Measurements from ENCODE around the gene RELT. TPM values are rescaled to one million over a fixed set of nuclear protein-coding genes. Genes with fewer than 3 reads are reported as not detected.

Gene RELT
- total RNA-seq, 1 donor from 2014 or later, result 15.2 TPM

DNA sequence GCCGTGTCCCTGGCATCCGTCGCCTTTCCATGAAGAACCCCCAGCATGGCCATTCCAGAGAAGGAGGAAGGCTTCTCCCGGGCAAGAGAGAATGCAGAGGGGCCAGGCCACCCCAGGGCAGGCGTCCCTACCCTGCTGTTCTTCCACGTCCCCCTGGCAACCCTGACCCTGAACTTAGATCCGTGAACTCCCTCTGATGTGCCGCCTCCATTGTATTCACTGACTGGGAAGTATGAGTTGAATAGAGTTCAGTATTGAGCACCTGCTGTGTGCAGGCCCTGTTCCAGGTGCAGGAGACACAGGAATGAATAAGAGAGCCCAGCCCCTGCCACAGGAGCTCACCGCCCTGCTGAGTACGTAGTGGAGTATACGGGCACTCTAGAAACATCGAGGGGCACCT is 29.1 kb upstream of the RELT start:
- H3K36me3 Mint-ChIP-seq (ENCODE audit: low read depth, unreplicated experiment), result peaks cover 16% of the 10 kb centered on the region
- peaks cover 16% of the 10 kb centered on the region for H3K4me1 Mint-ChIP-seq (ENCODE audit: unreplicated experiment)
- peak overlapping the region; percentile 25 for H3K27ac Mint-ChIP-seq (ENCODE audit: unreplicated experiment)
- H3K4me3 Mint-ChIP-seq (ENCODE audit: unreplicated experiment), result peak overlapping the region; percentile 13
- DNase-seq (ENCODE audit: low spot score), result no peak
- TF ChIP-seq, protein P1, sequence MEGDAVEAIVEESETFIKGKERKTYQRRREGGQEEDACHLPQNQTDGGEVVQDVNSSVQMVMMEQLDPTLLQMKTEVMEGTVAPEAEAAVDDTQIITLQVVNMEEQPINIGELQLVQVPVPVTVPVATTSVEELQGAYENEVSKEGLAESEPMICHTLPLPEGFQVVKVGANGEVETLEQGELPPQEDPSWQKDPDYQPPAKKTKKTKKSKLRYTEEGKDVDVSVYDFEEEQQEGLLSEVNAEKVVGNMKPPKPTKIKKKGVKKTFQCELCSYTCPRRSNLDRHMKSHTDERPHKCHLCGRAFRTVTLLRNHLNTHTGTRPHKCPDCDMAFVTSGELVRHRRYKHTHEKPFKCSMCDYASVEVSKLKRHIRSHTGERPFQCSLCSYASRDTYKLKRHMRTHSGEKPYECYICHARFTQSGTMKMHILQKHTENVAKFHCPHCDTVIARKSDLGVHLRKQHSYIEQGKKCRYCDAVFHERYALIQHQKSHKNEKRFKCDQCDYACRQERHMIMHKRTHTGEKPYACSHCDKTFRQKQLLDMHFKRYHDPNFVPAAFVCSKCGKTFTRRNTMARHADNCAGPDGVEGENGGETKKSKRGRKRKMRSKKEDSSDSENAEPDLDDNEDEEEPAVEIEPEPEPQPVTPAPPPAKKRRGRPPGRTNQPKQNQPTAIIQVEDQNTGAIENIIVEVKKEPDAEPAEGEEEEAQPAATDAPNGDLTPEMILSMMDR (IDR thresholded peaks at IDR 0.05; ENCODE audit: unreplicated experiment), result no peak
- H3K9me3 Mint-ChIP-seq (ENCODE audit: unreplicated experiment), result no peaks in the 10 kb centered on the region
- H3K27me3 Mint-ChIP-seq (ENCODE audit: unreplicated experiment), result peaks cover 13% of the 10 kb centered on the region

DNA sequence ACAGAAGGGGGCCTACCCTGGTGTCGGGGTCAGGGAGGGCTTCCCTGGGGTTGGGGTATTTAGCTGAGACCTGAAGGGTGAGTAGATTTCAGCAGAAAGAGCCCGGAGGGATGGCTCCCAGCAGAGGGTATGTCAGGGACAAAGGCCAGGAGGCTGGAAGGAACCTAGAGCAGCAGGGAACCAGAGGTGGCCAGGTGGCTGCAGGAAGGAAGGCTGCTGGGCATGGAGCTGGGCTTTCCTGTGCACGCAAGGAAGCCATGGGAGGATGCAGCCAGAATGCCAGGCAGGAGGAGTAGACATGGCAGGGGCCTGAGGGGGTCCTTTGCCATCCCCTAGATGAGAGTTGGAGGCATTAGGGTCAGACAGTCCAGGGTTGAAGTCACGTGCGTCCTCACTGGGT is 27.4 kb upstream of the RELT start:
- H3K4me1 Mint-ChIP-seq (ENCODE audit: unreplicated experiment), result peaks cover 12% of the 10 kb centered on the region
- no peaks in the 10 kb centered on the region for H3K9me3 Mint-ChIP-seq (ENCODE audit: unreplicated experiment)
- no peak overlapping the region for H3K27ac Mint-ChIP-seq (ENCODE audit: unreplicated experiment)
- DNase-seq (ENCODE audit: low spot score), result no peak
- H3K27me3 Mint-ChIP-seq (ENCODE audit: unreplicated experiment), result peaks cover 9% of the 10 kb centered on the region
- TF ChIP-seq, protein P1 (IDR thresholded peaks at IDR 0.05; ENCODE audit: unreplicated experiment), result no peak
- no peak overlapping the region for H3K4me3 Mint-ChIP-seq (ENCODE audit: unreplicated experiment)
- H3K36me3 Mint-ChIP-seq (ENCODE audit: low read depth, unreplicated experiment), result peaks cover 23% of the 10 kb centered on the region

DNA sequence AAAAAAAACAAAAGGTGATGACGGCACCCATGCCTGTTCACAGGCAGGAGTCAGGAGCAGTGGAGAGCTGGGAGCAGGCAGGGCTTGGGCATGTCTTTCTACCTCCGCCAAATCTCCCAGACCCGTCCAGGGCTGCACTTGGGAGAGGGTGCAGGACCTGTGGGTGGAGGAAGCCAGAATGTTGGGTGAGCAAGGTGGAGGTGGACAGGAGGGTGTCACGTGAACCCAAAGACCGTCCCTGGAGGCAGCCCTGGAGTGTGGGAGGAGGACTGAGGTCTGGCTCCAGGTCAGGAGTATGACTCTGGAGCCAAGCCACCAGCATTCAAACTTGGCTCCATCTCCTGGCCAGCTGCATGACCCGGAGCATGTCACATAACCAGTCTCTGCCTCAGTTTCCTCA is 26.6 kb upstream of the RELT start:
- Mint-ChIP-seq H3K36me3 (ENCODE audit: low read depth, unreplicated experiment) (peaks cover 24% of the 10 kb centered on the region), H3K9me3 (ENCODE audit: unreplicated experiment) (no peaks in the 10 kb centered on the region), H3K4me3 (ENCODE audit: unreplicated experiment) (no peak overlapping the region), H3K27me3 (ENCODE audit: unreplicated experiment) (peaks cover 12% of the 10 kb centered on the region), H3K4me1 (ENCODE audit: unreplicated experiment) (peaks cover 12% of the 10 kb centered on the region), H3K27ac (ENCODE audit: unreplicated experiment) (no peak overlapping the region)
- DNase-seq (ENCODE audit: low spot score), result no peak
- TF ChIP-seq, protein P1 (IDR thresholded peaks at IDR 0.05; ENCODE audit: unreplicated experiment), result no peak

DNA sequence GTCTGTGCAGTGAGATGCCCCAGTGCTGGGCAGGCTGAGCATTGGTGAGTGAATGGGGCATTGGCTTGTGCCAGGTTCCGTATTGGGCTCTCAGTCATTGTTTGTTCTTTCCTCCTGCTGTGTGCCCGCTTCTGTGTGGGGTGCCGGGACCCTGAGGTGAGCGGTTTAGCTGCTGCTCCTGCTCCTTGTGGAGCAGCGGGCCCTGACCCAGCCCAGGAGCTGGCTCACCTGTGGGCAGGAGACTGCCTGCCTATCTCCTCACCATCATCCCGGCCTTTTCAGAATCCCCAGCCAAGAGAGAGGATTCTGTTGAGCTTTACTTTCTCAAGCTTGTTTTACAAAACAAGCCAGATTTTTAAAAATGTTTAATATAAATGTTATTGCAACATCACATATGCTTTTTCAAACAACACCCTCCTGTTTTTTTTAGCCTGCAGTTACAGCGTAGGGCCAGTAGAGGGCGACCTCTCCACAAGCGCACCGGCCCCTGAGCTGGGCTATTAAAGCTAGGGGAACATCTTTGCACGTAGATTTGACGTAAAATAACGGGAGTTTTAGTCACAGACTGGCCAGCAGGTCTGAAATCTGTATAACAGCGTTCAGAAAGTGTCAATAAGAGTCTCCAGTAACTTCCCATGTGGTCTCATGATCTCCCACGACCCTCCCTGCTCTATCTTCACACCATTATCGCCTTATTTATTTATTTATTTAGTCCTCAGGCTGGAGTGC is 25.1 kb upstream of the RELT start:
- Mint-ChIP-seq H3K4me3 (ENCODE audit: unreplicated experiment) (no peak overlapping the region), H3K27ac (ENCODE audit: unreplicated experiment) (no peak overlapping the region)
- peak; percentile 52 for DNase-seq (ENCODE audit: low spot score)

DNA sequence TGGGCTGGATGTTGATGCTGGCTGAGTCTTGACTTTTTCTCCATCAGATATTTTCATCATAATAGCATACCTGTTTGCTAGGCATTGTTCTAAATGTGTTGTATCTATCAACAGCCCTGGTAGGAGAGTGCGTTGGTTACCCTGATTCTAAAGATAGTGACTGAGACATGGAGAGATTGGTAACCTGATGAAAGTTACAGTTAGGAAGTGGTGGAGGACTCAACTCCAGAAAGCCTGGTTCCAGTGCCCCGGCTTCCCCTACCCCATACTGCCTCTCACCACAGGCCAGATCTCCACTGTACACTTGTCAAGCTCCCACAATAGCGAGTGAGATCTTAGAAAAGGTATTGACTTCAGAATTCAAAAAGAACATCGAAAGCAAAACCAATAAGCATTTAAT is 22.8 kb upstream of the RELT start:
- TF ChIP-seq, protein P1 (IDR thresholded peaks at IDR 0.05; ENCODE audit: unreplicated experiment), result no peak
- no peak for DNase-seq (ENCODE audit: low spot score)
- no peak overlapping the region for H3K4me3 Mint-ChIP-seq (ENCODE audit: unreplicated experiment)
- H3K36me3 Mint-ChIP-seq (ENCODE audit: low read depth, unreplicated experiment), result peaks cover 26% of the 10 kb centered on the region
- peaks cover under 1% of the 10 kb centered on the region for H3K4me1 Mint-ChIP-seq (ENCODE audit: unreplicated experiment)
- no peaks in the 10 kb centered on the region for H3K9me3 Mint-ChIP-seq (ENCODE audit: unreplicated experiment)
- no peak overlapping the region for H3K27ac Mint-ChIP-seq (ENCODE audit: unreplicated experiment)
- H3K27me3 Mint-ChIP-seq (ENCODE audit: unreplicated experiment), result peaks cover 3% of the 10 kb centered on the region

More for the DNA sequence above, 25.1 kb upstream of the RELT start:
- TF ChIP-seq, protein P1 (IDR thresholded peaks at IDR 0.05; ENCODE audit: unreplicated experiment), result peak; percentile 98
- Mint-ChIP-seq H3K4me1 (ENCODE audit: unreplicated experiment) (peaks cover 12% of the 10 kb centered on the region), H3K9me3 (ENCODE audit: unreplicated experiment) (no peaks in the 10 kb centered on the region), H3K36me3 (ENCODE audit: low read depth, unreplicated experiment) (peaks cover 30% of the 10 kb centered on the region), H3K27me3 (ENCODE audit: unreplicated experiment) (peaks cover 10% of the 10 kb centered on the region)

Data from endothelial cell (in vitro differentiated cells).